ENCODE measurements around the gene LGALS7. TPM values are rescaled to one million over a fixed set of nuclear protein-coding genes. Genes with fewer than 3 reads are reported as not detected.
A peak's percentile ranks its signal among the peaks of the same experiment; 100 is the strongest.

The LGALS7 gene
- total and polyA plus RNA-seq, 2 of the 13 experiments (the other 11 are each of a cell fraction or from before 2014, with no cell fraction given) = 0.73 TPM; not detected in 1

- no peak for TF ChIP-seq HOXA9 (CRISPR knock-in tag; IDR thresholded peaks at IDR 0.05; ENCODE audit: borderline replicate concordance)
- TF ChIP-seq BORCS8-MEF2B (CRISPR knock-in tag; IDR thresholded peaks at IDR 0.05) = no peak; the same call in 1 of the 2 replicates
- TF ChIP-seq MTERF4 (CRISPR knock-in tag; IDR thresholded peaks at IDR 0.05) = peak; percentile 29; the same call in 1 of the 2 replicates
- 0 out of 2 replicates have a peak, but pooled peaks have one; percentile 55 for TF ChIP-seq ZFP91 (CRISPR knock-in tag; IDR thresholded peaks at IDR 0.05; ENCODE audit: borderline replicate concordance)
- TF ChIP-seq ZNF644 (CRISPR knock-in tag; IDR thresholded peaks at IDR 0.05; ENCODE audit: low read depth) = no peak
- TF ChIP-seq IKZF4 (CRISPR knock-in tag; IDR thresholded peaks at IDR 0.05; ENCODE audit: borderline replicate concordance, low read depth, not compliant biosample characterization) = no peak
- TF ChIP-seq TARDBP (CRISPR knock-in tag; IDR thresholded peaks at IDR 0.05) = no peak
- TF ChIP-seq ZNF30 (CRISPR knock-in tag; IDR thresholded peaks at IDR 0.05) = no peak
- no peak for TF ChIP-seq ZNF775 (CRISPR knock-in tag; IDR thresholded peaks at IDR 0.05; ENCODE audit: borderline replicate concordance)
- TF ChIP-seq MED1 (CRISPR knock-in tag; IDR thresholded peaks at IDR 0.05) = no peak
- 0 out of 2 replicates have a peak, but pooled peaks have one; percentile 52 for TF ChIP-seq ZBTB33 (CRISPR knock-in tag; IDR thresholded peaks at IDR 0.05)
- no peak for TF ChIP-seq PHF8 (CRISPR knock-in tag; IDR thresholded peaks at IDR 0.05)
- TF ChIP-seq ZNF670 (CRISPR knock-in tag; IDR thresholded peaks at IDR 0.05; ENCODE audit: borderline replicate concordance) = no peak
- TF ChIP-seq JUND (CRISPR knock-in tag; IDR thresholded peaks at IDR 0.05) = no peak
- no peak for TF ChIP-seq PBX2 (CRISPR knock-in tag; IDR thresholded peaks at IDR 0.05)
- no peak for TF ChIP-seq SKIL (CRISPR knock-in tag; IDR thresholded peaks at IDR 0.05; ENCODE audit: borderline replicate concordance)
- no peak for TF ChIP-seq HES4 (CRISPR knock-in tag; IDR thresholded peaks at IDR 0.05; ENCODE audit: borderline replicate concordance)
- TF ChIP-seq ZBTB4 (CRISPR knock-in tag; IDR thresholded peaks at IDR 0.05; ENCODE audit: borderline replicate concordance) = 0 out of 2 replicates have a peak, but pooled peaks have one; percentile 13
These were observed 51.8 kb downstream of the LGALS7 start (continued) for GRCh38 chr19:38721496-38721895.

Data from HepG2 (cell line).